Spleen (tissue), 11 donors: Measurements from ENCODE around the gene VAV2. TPM values are rescaled to one million over a fixed set of nuclear protein-coding genes. Genes with fewer than 3 reads are reported as not detected.

Experiments used
- DNase-seq: peaks from one replicate; pipeline ENCODE4 v3.0.0-alpha.2; 2020
- H3K27ac ChIP-seq, 8 donors: fragments of 200-600 bp; sonication (generic) in 7 of 8; 1 replicate in 4 of 8; 2 replicates in 4 of 8; pipeline versions ENCODE4 v1.5.0 to v1.8.0; 2016 to 2021; ENCODE audit warnings: inconsistent platforms in 4 of 8, mild to moderate bottlenecking in 4 of 8, moderate library complexity in 1 of 8
- H3K27me3 ChIP-seq, 7 donors: fragments of 200-600 bp; sonication (generic) in 6 of 7; replicated peaks in 1 of 7; 1 replicate in 4 of 7; 2 replicates in 3 of 7; pipeline versions ENCODE4 v1.5.0 to v1.8.0; 2016 to 2021; ENCODE audit warnings: inconsistent platforms in 3 of 7, mild to moderate bottlenecking in 1 of 7
- H3K36me3 ChIP-seq, 6 donors: fragments of 200-600 bp; sonication (generic) in 5 of 6; 1 replicate in 4 of 6; 2 replicates in 2 of 6; pipeline versions ENCODE4 v1.5.0 to v1.8.0; 2016 to 2021; ENCODE audit warnings: inconsistent platforms in 2 of 6
- H3K4me1 ChIP-seq, 6 donors: fragments of 200-600 bp; sonication (generic) in 5 of 6; 1 replicate in 3 of 6; 2 replicates in 3 of 6; pipeline versions ENCODE4 v1.5.0 to v1.8.0; 2016 to 2021; ENCODE audit warnings: inconsistent platforms in 3 of 6
- H3K4me3 ChIP-seq, 8 donors: fragments of 200-600 bp; sonication (generic) in 7 of 8; 1 replicate in 4 of 8; 2 replicates in 4 of 8; pipeline versions ENCODE4 v1.5.0 to v1.8.0; 2016 to 2021; ENCODE audit warnings: inconsistent platforms in 4 of 8, mild to moderate bottlenecking in 4 of 8, moderate library complexity in 2 of 8
- H3K9me3 ChIP-seq, 8 donors: fragments of 200-600 bp; sonication (generic) in 7 of 8; 1 replicate in 4 of 8; 2 replicates in 4 of 8; pipeline versions ENCODE4 v1.5.0 to v1.8.0; 2016 to 2021; ENCODE audit warnings: inconsistent platforms in 4 of 8
- POLR2A ChIP-seq, 3 donors: fragments of 450-650 bp; IDR thresholded peaks; one replicate each; pipeline ENCODE4 v1.5.1; 2017; ENCODE audit warnings: antibody characterized with exemption in 3 of 3, mild to moderate bottlenecking in 1 of 3
- POLR2AphosphoS5 ChIP-seq, 3 donors: sonication (generic); formaldehyde crosslinking; IDR thresholded peaks; one replicate each; pipeline ENCODE4 v1.5.1; 2017; ENCODE audit warnings: antibody characterized with exemption in 3 of 3
- WGBS, 5 donors: extraction: QIAGEN DNeasy Blood & Tissue Kit in 3 of 5; methylation state at CpG; one replicate each; pipeline versions ENCODE4 v1.1.5 to v1.1.7; 2013 to 2018; 5-methylcytosine and 5-hydroxymethylcytosine counted together
- intact Hi-C: fragments of 100-400 bp; cut with DNase I; formaldehyde crosslinking; loops from one replicate; pipeline ENCODE4 v1.15.0; 2023; ENCODE audit warnings: low total_unique reads
- polyA plus RNA-seq, 3 donors: library from polyadenylated mRNA; stranded (reverse); fragments of 200-250 nt; gene quantifications; one replicate each; pipeline ENCODE4 v1.2.1, GENCODE V29; 2013
- total RNA-seq, 7 donors: library from RNA; depleted of rRNA in 3 of 7; stranded (reverse); fragments of >200 nt in 3 of 7; fragmentation: NEBNext Ultra II Directional in 4 of 7; extraction: Animal tissue kit (Norgen Biotek cat#: 25700) in 4 of 7; gene quantifications; one replicate each; pipeline versions ENCODE4 v1.1.0 to v1.2.1, GENCODE V29; 2016 to 2021
- TF ChIP-seq, protein P1 (sequence below), 11 experiments: fragments of 200-600 bp in 7 of 11; fragments of 450-650 bp in 4 of 11; sonication (generic) in 4 of 11; IDR thresholded peaks in 8 of 11; conservative IDR thresholded peaks in 3 of 11; 1 replicate in 7 of 11; 2 replicates in 4 of 11; pipeline versions ENCODE4 v1.4.0 to v1.8.0; 2016 to 2021; ENCODE audit warnings: antibody characterized with exemption in 11 of 11, inconsistent platforms in 4 of 11, mild to moderate bottlenecking in 1 of 11
- donor health status: healthy with polysubstance abuse.
- donor health status: DM: no; HTN: no; CAD: no; lungs with moderate emphysema.
- donor health status: DM: no; HTN: no; CAD: no.
- donor health status: Bipolar disorder and iron deficiency.
- donor health status: healthy.
- donor health status: DM: no; HTN: no; CAD: no.
- donor health status: DM: yes; HTN: yes; CAD: no.

The VAV2 gene
- total and polyA plus RNA-seq, 10 donors = 14.2 to 39.2 (median 23.3) TPM

DNA sequence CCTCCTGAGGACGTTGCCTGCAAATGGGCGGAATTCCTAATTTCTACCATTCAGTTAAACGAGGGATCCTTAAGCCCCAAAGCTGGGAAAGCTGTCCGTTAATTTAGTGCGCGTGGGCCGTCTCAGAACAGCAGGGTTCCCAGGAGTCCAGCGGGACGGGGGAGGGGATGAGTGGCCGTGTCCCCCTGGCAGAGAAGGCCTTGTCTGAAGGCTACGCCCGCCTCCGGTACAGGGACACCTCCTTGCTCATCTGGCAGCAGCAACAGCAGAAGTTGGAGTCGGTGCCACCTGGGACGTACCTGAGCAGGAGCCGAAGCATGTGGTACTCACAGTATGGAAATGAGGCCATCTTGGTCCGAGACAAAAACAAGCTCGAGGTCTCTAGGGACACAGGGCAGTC, 34.5 kb upstream of the VAV2 start:
- Histone ChIP-seq H3K27me3 (no peaks in the 10 kb centered on the region), H3K9me3 (no peaks in the 10 kb centered on the region), H3K4me1 (peaks cover 4 to 22% (median 15%) of the 10 kb centered on the region in 6 donors), H3K27ac (no peak overlapping the region), H3K36me3 (peaks cover 0 to 42% (median 15%) of the 10 kb centered on the region in 6 donors), H3K4me3 (peak overlapping the region in 2 of 8 donors; percentile 94 to 100)
- WGBS, 5 donors = 86 to 93% (median 90%) methylated on average over 18 of the region's 18 CpGs
- TF ChIP-seq, protein P1, sequence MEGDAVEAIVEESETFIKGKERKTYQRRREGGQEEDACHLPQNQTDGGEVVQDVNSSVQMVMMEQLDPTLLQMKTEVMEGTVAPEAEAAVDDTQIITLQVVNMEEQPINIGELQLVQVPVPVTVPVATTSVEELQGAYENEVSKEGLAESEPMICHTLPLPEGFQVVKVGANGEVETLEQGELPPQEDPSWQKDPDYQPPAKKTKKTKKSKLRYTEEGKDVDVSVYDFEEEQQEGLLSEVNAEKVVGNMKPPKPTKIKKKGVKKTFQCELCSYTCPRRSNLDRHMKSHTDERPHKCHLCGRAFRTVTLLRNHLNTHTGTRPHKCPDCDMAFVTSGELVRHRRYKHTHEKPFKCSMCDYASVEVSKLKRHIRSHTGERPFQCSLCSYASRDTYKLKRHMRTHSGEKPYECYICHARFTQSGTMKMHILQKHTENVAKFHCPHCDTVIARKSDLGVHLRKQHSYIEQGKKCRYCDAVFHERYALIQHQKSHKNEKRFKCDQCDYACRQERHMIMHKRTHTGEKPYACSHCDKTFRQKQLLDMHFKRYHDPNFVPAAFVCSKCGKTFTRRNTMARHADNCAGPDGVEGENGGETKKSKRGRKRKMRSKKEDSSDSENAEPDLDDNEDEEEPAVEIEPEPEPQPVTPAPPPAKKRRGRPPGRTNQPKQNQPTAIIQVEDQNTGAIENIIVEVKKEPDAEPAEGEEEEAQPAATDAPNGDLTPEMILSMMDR (IDR thresholded peaks at IDR 0.05 in 8 of 11, conservative IDR thresholded peaks at IDR 0.05 in 3 of 11) = no peak
- TF ChIP-seq POLR2A (IDR thresholded peaks at IDR 0.05) = no peak
- TF ChIP-seq POLR2AphosphoS5 (IDR thresholded peaks at IDR 0.05) = no peak
- intact Hi-C loops = no loop called here
- DNase-seq = peak; percentile 84

DNA sequence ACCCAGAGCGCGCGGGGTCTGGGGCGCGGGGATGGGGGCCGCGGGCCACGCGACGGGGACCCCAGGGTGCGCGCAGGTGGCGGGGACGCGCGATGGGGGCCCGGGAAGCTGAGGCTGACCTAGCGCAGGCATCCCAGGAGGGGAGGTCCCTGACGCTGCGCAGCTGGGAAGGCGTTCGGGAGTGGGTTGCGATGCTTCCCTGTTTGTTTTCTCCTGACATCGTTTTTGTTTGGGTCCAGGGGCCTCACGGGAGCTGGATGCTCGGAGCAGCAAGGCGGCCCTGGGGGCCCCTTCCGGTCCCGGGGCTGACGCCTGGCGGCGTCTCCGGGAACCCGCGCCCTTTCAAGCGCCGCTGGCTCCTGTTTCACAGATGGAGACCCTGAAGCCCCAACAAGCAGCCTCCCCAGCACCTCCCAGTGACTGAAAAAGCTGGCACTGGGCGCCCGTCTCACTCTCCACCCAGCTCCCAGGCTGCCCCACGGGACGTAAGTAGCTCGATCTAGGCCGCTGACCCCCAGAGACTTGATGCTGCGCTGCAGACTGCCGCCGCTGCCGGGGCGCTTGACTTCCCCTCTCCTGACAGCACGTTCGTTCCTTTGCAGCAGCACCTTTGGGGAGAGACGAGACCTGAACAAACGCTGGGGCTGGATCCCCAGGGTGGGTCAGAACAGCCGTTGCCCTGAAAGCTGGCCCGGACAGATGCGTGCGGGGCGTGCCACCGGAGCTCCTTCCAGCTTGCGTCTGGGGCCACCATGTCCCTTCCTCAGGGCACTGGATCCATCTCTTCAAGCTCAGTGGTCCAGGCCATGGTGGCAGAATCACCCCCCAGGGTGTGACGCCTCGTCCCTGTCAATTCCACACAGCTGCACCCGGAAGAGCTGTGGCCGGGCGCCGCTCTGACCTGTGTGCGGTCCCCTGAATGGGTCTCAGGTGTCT, 33.8 kb upstream of the VAV2 start:
- Histone ChIP-seq H3K27ac (peak overlapping the region in 7 of 8 donors; percentile 49 to 85 (median 75)), H3K27me3 (no peaks in the 10 kb centered on the region), H3K36me3 (peaks cover 0 to 35% (median 9%) of the 10 kb centered on the region in 6 donors), H3K4me1 (peaks cover 4 to 22% (median 15%) of the 10 kb centered on the region in 6 donors), H3K4me3 (peak overlapping the region; percentile 75 to 100 (median 97)), H3K9me3 (no peaks in the 10 kb centered on the region)
- no peak for TF ChIP-seq POLR2AphosphoS5 (IDR thresholded peaks at IDR 0.05)
- TF ChIP-seq, protein P1 (IDR thresholded peaks at IDR 0.05 in 8 of 11, conservative IDR thresholded peaks at IDR 0.05 in 3 of 11) = peak in 7 of 11 experiments; percentile 17 to 57 (median 21)
- TF ChIP-seq POLR2A (IDR thresholded peaks at IDR 0.05) = no peak
- WGBS, 5 donors = 16 to 46% (median 20%) methylated on average over 14 to 66 of the region's 66 CpGs
- no peak for DNase-seq
- intact Hi-C loops = no loop called here

DNA sequence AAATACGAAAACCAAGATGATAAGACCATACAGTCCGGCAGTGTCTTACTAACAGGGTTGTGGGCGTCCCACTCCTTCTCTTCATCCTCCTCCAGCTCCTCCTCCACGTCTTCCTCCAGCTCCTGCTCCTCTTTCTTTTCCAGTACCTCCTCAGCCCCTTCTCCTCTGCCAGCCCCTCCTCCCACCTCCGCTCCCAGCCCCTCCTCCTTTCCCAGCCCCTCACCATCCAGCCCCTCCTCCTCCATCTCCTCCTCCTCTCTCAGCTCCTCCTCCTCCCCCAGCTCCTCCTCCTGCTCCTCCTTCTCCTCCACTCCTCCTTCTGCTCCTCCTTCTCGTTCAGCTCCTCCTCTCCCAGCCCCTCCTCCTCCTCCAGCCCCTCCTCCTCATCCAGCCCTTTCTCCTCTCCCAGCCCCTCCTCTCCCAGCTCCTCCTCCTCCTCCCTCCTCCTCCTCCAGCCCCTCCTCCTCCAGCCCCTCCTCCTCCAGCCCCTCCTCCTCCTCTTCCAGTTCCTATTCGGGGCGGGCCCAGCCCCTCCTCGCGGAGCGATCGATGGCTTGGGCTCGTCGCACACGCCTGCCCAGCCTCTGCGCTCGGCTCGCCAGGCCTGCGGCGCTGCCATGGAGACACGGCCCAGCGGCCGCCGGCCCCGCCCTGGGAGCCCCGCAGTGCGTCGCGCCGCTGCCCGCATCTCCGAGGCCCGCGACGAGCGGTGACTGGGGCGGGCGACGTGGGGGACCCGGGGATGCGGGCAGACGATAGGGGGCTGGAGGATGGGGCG, 32.9 kb upstream of the VAV2 start, which contains the start of gene BRD3OS:
TSS of gene BRD3OS (plus strand) at position 654 of the 778 bp plus-strand sequence. CDS start 1,267 bp downstream, outside the sequence.
- H3K9me3 ChIP-seq = no peaks in the 10 kb centered on the region
- no peak for TF ChIP-seq POLR2A (IDR thresholded peaks at IDR 0.05)
- peak; percentile 59 to 82 (median 78) for TF ChIP-seq POLR2AphosphoS5 (IDR thresholded peaks at IDR 0.05)
- peaks cover 4 to 22% (median 15%) of the 10 kb centered on the region in 6 donors for H3K4me1 ChIP-seq
- H3K4me3 ChIP-seq = peak within 1 kb of the TSS; percentile 75 to 100 (median 97)
- H3K27ac ChIP-seq = peak within 1 kb of the TSS; percentile 49 to 85 (median 72)
- peak; percentile 100 for DNase-seq
- H3K36me3 ChIP-seq = peaks cover 0 to 27% (median 4%) of the 10 kb centered on the region in 6 donors
- 1 to 8% (median 1%) methylated on average over 6 to 43 of the region's 43 CpGs for WGBS, 5 donors
- H3K27me3 ChIP-seq = no peaks in the 10 kb centered on the region
- intact Hi-C loops = no loop called here

DNA sequence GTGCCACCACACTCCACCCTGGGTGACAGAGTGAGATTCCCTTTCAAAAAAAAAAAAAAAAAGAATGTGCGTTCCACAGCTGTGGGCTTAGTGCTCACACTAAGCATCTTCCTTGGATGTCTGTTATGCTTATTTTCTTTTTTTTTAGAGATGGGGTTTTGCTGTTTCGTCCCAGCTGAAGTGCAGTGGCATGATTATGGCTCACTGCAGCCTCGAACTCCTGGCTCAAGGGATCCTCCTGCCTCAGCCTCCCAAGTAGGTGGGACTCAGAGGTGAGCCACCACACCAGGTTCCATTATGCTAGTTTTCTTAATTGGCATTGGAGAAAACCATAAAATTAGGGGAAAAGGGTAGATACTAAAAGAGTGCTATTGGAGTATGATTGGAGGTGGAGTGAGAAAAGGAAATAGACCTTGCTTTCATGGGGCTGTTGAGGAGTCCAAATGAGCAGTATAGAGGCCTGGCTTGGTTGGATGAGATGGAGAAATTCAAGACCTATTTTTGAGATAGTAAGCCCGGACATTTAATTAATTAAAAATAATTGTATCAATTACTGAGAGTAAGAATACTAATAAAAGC, 32.2 kb upstream of the VAV2 start:
- Histone ChIP-seq H3K27me3 (no peaks in the 10 kb centered on the region), H3K4me1 (peaks cover 4 to 22% (median 15%) of the 10 kb centered on the region in 6 donors), H3K36me3 (peaks cover 0 to 19% (median 4%) of the 10 kb centered on the region in 6 donors), H3K9me3 (no peaks in the 10 kb centered on the region), H3K27ac (peak overlapping the region in 7 of 8 donors; percentile 32 to 85 (median 69)), H3K4me3 (peak overlapping the region in 4 of 8 donors; percentile 92 to 100 (median 97))
- TF ChIP-seq POLR2AphosphoS5 (IDR thresholded peaks at IDR 0.05) (no peak), POLR2A (IDR thresholded peaks at IDR 0.05) (no peak)
- TF ChIP-seq, protein P1 (IDR thresholded peaks at IDR 0.05 in 8 of 11, conservative IDR thresholded peaks at IDR 0.05 in 3 of 11) = no peak
- 77 to 86% (median 82%) methylated on average over 4 of the region's 4 CpGs for WGBS, 5 donors
- intact Hi-C loops = no loop called here
- DNase-seq = peak; percentile 59
